Measurements from ENCODE around the gene ATP5F1D. TPM values are rescaled to one million over a fixed set of nuclear protein-coding genes. Genes with fewer than 3 reads are reported as not detected.

The ATP5F1D gene
- total RNA-seq, 2 experiments from 2014 or later, result 161 to 180 TPM

DNA sequence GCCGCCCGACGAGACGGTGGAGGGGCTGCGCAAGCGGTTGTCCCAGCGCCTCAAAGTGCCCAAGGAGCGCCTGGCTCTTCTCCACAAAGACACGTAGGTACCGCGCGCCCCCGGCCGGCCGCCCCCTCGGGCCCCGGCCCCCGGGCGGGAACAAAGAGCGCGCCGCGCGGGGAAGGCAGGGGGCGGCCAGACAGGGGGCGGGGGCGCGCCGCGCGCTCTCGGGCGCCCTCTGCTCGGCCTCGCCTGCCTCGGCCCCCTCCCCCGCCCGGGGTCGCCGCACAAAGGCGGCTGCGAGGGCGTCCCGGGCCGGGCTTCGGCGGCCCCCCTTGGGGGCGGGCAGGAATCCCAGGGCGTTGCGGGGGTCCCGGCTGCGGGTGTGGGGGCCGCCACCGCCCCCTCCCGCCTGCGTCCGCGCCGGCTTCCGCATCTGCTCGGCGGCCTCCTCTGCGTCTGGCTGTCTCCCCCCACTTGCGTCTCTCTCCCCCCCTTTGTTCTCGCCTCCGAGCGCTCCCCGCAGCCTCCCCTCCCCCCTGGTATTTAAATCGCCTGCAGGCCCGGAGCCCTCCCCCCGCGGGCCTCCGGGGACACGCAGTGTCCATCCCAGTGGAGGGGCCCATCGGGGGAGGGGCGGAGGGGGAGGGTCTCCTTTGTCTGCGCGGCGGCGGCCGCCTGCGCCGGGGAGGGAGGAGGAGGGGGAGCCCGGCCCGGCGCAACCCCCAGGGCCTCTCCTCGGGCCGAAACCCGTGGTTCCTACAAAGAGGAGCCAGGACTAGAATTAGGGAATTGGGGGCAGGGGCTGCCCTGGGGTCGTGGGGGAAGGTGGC lies 9.1 kb downstream of the ATP5F1D start:
- peaks cover 34% of the 10 kb centered on the region for H3K36me3 Mint-ChIP-seq (ENCODE audit: low read depth)
- intact Hi-C loops (cut with DNase I, micrococcal nuclease), result no loop called here
- CTCF ChIA-PET, result no interaction called here
- peak overlapping the region; percentile 96 for H3K4me3 Mint-ChIP-seq
- POLR2A ChIA-PET, result interaction anchor here (1.0 to 1.2 kb wide), 3 partner anchors 16 to 18 kb away, joined by 4 read pairs; partner anchors contain the start of gene CIRBP
- ATAC-seq (no peak), DNase-seq (peak; percentile 67)
- peak overlapping the region; percentile 90 for H3K27ac Mint-ChIP-seq
- H3K9me3 Mint-ChIP-seq (ENCODE audit: low read depth), result no peaks in the 10 kb centered on the region
- H3K4me1 Mint-ChIP-seq, result peaks cover 14% of the 10 kb centered on the region
- H3K27me3 Mint-ChIP-seq, result no peaks in the 10 kb centered on the region

DNA sequence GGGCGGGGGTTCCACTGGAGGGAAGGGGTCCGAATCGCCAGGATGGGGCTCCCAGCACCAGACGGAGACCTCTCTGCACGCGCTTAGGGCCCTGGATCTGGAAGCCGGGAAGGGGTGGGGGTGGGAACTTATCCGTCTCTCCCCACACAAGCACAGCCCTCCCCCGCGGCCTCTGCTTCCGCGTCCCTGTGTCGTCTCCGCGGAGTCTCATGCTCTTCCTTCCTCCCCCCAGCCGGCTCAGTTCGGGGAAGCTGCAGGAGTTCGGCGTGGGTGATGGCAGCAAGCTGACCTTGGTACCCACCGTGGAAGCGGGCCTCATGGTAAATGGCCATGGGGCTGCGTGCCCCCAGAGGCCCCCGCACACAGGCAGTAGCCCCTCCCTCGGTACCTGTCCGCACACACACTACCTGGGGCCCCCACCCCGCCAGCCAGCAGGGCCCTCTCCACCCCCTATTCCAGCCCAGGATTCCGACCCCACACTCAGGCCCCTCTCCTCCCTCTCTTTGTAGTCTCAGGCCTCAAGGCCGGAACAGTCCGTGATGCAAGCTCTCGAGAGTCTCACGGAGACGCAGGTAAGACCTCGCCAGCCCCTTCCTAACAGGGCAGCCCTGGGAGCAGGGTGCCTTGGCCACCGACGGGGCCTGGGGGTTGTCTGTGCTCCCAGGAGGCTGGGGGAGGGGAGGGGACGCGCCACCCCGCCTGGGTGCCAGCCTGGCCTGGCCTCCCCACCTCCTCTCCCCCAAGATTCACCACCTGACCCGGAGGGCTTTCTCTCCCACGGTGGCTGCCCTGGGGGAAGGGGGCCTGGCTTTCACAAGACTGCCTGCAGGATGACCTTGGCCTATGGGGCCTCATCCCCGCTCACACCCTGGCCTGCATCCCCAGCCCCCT lies 10.0 kb downstream of the ATP5F1D start:
- DNase-seq (peak; percentile 84), ATAC-seq (peak; percentile 3)
- POLR2A ChIA-PET, result interaction anchor here (0.7 to 1.0 kb wide), 3 partner anchors 15 to 172 kb away, joined by 3 to 4 read pairs (median 4); no protein-coding TSS in a partner anchor
- CTCF ChIA-PET, result interaction anchor here (0.7 kb wide), 1 partner anchor 48 kb away, joined by 3 read pairs; no protein-coding TSS in a partner anchor
- H3K27me3 Mint-ChIP-seq, result no peaks in the 10 kb centered on the region
- H3K4me1 Mint-ChIP-seq, result peaks cover 14% of the 10 kb centered on the region
- intact Hi-C loops (cut with DNase I, micrococcal nuclease), result no loop called here
- H3K9me3 Mint-ChIP-seq (ENCODE audit: low read depth), result no peaks in the 10 kb centered on the region
- H3K27ac Mint-ChIP-seq, result peak overlapping the region; percentile 90
- H3K4me3 Mint-ChIP-seq, result peak overlapping the region; percentile 96
- H3K36me3 Mint-ChIP-seq (ENCODE audit: low read depth), result peaks cover 40% of the 10 kb centered on the region

DNA sequence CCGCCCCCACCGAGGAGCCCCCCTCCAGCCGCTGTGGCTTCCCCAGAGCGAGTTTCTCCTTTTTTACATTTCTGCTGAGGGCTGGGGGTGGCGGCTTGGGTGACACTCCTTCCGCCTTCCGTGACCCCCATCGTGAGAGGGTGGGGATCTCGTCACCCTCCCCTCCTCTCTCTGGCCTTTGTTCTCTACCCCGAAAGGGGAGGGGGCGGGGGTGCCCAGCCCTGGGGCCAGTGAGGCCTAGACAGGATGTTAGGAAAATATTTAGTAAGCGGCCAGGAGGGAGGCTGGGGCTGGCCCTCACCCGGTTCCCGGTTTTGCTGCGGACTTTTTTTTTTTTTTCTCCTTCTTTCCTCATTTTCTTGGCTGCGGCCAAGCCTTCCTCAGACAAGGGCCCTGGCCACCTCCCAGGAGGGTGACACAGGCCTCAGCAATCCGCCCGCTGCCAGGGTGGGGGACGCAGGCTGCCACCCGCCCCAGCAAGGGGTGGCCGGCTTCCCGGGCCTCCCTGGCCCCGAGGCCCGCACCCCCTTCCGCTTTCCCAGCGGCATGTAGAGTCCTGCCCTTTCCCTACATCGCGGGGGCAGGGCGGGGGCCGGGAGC lies 10.8 kb downstream of the ATP5F1D start:
- peaks cover 43% of the 10 kb centered on the region for H3K36me3 Mint-ChIP-seq (ENCODE audit: low read depth)
- H3K9me3 Mint-ChIP-seq (ENCODE audit: low read depth), result no peaks in the 10 kb centered on the region
- peak overlapping the region; percentile 96 for H3K4me3 Mint-ChIP-seq
- peak overlapping the region; percentile 71 for H3K27ac Mint-ChIP-seq
- peaks cover 15% of the 10 kb centered on the region for H3K4me1 Mint-ChIP-seq
- ATAC-seq (peak; percentile 8), DNase-seq (peak; percentile 82)
- CTCF ChIA-PET, result interaction anchor here (1.2 to 1.6 kb wide), 2 partner anchors 9 to 17 kb away, joined by 5 to 8 read pairs; partner anchors contain the start of gene CIRBP
- intact Hi-C loops (cut with DNase I, micrococcal nuclease), result no loop called here
- H3K27me3 Mint-ChIP-seq, result no peaks in the 10 kb centered on the region
- POLR2A ChIA-PET, result interaction anchor here (1.2 to 1.8 kb wide), 3 partner anchors 14 to 23 kb away, joined by 4 to 39 read pairs (median 5); partner anchors contain the start of genes CIRBP and FAM174C

DNA sequence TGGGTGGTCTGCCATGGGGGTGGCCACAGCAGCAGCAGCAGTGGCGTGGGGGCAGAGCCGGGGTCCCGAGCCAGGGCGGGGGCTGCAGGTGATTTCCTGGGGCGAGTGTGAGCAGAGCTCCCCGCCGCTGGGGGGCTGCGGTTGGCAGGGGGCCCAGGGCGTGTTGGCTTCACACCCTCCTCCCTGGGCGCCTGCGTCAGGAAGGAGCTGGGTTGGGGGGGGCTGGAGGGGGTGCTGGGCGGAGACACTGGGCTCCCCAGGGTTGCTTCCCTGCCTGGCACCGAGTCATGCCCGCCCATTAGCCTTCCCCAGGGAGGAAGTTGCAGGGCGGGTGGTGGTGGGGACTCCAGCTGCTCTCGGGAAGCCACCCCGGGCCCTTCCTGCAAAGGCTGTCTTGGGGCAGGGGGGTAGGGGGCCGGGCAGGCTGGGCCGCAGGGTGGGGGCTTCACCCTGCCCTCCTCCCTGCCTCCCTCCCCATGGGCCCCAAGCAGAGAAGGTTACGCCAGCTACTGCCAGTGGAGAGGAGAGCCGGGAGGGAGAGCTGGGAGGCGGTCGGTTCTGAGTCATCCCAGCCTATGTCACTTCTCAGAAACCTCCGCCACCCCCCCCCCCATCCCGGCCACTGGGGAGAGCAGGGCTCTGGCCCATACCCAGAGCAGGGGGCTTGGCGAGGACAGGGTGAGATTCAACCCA lies 11.4 kb downstream of the ATP5F1D start:
- H3K4me3 Mint-ChIP-seq, result peak overlapping the region; percentile 96
- DNase-seq, result peak; percentile 89
- ChIA-PET CTCF (interaction anchor here (0.7 to 2.8 kb wide), 7 partner anchors 8 to 176 kb away, joined by 3 to 18 read pairs (median 5); partner anchors contain the start of gene CIRBP), POLR2A (interaction anchor here (1.2 to 1.8 kb wide), 4 partner anchors 9 to 22 kb away, joined by 4 to 39 read pairs (median 6); partner anchors contain the start of genes CIRBP and FAM174C)
- intact Hi-C loops (cut with DNase I, micrococcal nuclease), result no loop called here
- peak; percentile 45 for ATAC-seq
- H3K36me3 Mint-ChIP-seq (ENCODE audit: low read depth), result peaks cover 50% of the 10 kb centered on the region
- peak overlapping the region; percentile 88 for H3K27ac Mint-ChIP-seq
- peaks cover 21% of the 10 kb centered on the region for H3K4me1 Mint-ChIP-seq
- H3K9me3 Mint-ChIP-seq (ENCODE audit: low read depth), result no peaks in the 10 kb centered on the region
- H3K27me3 Mint-ChIP-seq, result no peaks in the 10 kb centered on the region

DNA sequence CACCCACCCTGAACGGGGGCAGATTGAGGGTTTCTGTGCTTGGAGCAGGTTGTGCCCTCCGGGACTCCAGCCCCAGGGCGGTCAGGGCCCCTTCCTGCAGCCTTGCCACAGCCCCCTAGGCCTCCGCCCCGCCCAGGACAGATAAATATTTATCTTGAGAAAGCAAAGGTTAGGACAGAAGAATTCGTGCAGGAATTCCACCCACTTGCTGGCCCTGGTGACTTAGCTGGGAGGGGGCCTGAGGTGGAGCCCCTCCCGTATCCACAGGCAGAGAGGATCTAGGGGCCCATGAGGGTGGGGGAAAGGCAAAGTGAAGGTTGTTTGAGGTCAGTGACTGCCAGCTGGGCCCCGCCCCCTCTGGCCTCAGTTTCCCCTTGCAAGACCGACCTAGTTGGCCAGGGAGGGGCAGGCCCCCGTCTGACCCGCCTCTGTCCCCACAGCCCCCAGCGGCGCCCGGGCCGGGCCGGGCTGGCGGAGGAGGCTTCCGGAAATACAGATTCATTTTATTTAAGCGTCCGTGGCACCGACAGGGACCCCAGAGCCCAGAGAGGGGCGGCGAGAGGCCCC lies 12.0 kb downstream of the ATP5F1D start:
- H3K9me3 Mint-ChIP-seq (ENCODE audit: low read depth), result no peaks in the 10 kb centered on the region
- ATAC-seq (no peak), DNase-seq (no peak)
- peaks cover 27% of the 10 kb centered on the region for H3K4me1 Mint-ChIP-seq
- H3K27me3 Mint-ChIP-seq, result no peaks in the 10 kb centered on the region
- CTCF ChIA-PET, result interaction anchor here (0.7 to 2.8 kb wide), 7 partner anchors 8 to 177 kb away, joined by 3 to 18 read pairs (median 5); partner anchors contain the start of gene CIRBP
- H3K27ac Mint-ChIP-seq, result peak overlapping the region; percentile 88
- H3K36me3 Mint-ChIP-seq (ENCODE audit: low read depth), result peaks cover 56% of the 10 kb centered on the region
- intact Hi-C loops (cut with DNase I, micrococcal nuclease), result no loop called here
- peak overlapping the region; percentile 96 for H3K4me3 Mint-ChIP-seq
- POLR2A ChIA-PET, result interaction anchor here (1.2 to 1.8 kb wide), 4 partner anchors 9 to 22 kb away, joined by 4 to 39 read pairs (median 6); partner anchors contain the start of genes CIRBP and FAM174C

DNA sequence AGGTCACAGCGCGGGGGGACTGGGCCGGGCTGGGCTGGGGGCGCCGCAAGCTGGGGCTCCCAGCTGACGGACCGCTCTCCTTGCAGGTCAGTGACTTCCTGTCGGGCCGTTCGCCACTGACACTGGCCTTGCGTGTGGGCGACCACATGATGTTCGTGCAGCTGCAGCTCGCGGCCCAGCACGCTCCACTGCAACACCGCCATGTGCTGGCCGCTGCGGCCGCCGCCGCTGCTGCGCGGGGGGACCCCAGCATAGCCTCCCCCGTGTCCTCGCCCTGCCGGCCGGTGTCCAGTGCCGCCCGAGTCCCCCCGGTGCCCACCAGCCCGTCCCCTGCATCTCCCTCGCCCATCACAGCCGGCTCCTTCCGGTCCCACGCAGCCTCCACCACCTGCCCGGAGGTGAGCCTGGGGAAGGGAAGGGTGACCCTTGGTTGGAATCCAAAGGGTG lies 12.6 kb downstream of the ATP5F1D start:
- POLR2A ChIA-PET, result interaction anchor here (1.4 to 1.8 kb wide), 2 partner anchors 10 to 15 kb away, joined by 6 to 39 read pairs; partner anchors contain the start of gene CIRBP
- DNase-seq, result no peak
- intact Hi-C loops (cut with DNase I, micrococcal nuclease), result no loop called here
- Mint-ChIP-seq H3K27ac (peak overlapping the region; percentile 42), H3K4me1 (peaks cover 32% of the 10 kb centered on the region), H3K9me3 (ENCODE audit: low read depth) (no peaks in the 10 kb centered on the region), H3K4me3 (no peak overlapping the region), H3K36me3 (ENCODE audit: low read depth) (peaks cover 61% of the 10 kb centered on the region), H3K27me3 (no peaks in the 10 kb centered on the region)
- CTCF ChIA-PET, result interaction anchor here (0.6 to 2.8 kb wide), 4 partner anchors 8 to 37 kb away, joined by 3 to 18 read pairs (median 4); no protein-coding TSS in a partner anchor
- no peak for ATAC-seq

DNA sequence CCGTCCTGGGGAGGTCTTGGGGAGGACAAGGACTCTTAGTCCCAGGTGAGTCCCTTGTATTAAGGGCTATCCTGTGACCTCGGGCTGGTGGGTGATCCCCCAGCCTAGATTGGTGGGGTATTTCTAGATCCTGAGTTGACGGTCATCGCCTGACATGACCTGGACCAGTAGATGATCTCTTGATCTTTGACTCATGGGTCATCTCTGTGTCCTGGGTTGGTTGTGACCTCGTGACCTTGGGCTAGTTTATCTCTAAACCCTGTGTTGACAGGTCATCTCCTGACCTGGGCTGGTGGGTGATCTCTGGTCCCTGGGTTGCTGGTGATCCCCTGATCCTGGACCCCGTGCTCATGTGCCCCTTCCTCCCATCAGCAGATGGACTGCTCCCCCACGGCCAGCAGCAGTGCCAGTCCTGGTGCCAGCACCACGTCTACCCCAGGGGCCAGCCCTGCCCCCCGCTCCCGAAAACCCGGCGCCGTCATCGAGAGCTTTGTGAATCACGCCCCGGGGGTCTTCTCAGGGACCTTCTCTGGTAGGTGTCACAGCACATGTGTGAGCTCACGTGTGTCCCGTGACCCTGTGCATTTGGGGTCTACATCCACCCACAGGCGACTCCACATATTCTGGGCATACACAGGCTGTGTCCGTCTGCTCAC lies 13.1 kb downstream of the ATP5F1D start:
- ChIA-PET CTCF (interaction anchor here (0.6 to 2.8 kb wide), 3 partner anchors 12 to 135 kb away, joined by 3 to 18 read pairs (median 3); no protein-coding TSS in a partner anchor), POLR2A (interaction anchor here (2.7 kb wide), 1 partner anchor 14 kb away, joined by 7 read pairs; the partner anchor contains the start of gene CIRBP)
- DNase-seq, result no peak
- intact Hi-C loops (cut with DNase I, micrococcal nuclease), result no loop called here
- Mint-ChIP-seq H3K9me3 (ENCODE audit: low read depth) (no peaks in the 10 kb centered on the region), H3K4me1 (peaks cover 36% of the 10 kb centered on the region), H3K4me3 (peak overlapping the region; percentile 15), H3K27me3 (no peaks in the 10 kb centered on the region), H3K27ac (peak overlapping the region; percentile 42), H3K36me3 (ENCODE audit: low read depth) (peaks cover 61% of the 10 kb centered on the region)
- no peak for ATAC-seq

DNA sequence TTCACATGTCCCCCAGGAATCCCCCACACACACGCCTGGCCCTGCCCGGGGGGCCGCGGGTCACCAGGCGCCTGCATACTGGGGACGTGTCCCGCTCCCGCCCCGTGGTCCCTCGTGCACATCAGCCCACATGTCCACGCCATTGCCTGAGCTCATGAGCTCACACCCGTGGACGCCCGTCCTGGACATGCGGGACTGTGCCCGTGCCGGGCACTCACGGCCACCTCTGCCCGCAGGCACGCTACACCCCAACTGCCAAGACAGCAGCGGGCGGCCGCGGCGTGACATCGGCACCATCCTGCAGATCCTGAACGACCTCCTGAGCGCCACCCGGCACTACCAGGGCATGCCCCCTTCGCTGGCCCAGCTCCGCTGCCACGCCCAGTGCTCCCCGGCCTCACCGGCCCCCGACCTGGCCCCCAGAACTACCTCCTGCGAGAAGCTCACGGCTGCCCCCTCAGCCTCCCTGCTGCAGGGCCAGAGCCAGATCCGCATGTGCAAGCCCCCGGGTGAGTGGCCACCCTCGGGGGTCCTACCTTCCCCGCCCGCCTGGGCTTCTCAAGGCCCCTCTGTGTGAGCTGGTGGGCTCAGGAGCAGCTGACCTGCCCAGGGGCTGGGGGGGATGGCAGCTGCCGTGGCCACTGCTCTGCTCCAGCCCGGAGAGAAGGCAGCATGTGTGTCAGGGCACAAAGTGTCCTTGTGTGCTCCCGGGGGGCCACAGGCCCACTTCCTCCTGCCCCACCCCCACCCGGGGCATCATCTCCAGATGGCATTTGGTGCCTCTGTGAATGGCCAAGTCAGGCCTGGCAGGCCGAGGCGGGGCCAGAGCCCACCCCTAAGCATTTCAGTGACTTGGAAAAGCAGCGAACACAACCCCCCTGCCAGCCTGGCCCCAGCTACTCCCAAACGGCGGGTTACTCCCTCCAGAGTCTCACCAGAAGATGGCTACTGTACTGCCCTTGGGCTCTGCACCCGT lies 13.9 kb downstream of the ATP5F1D start:
- no peak for ATAC-seq
- H3K27me3 Mint-ChIP-seq, result no peaks in the 10 kb centered on the region
- no peaks in the 10 kb centered on the region for H3K9me3 Mint-ChIP-seq (ENCODE audit: low read depth)
- peak overlapping the region; percentile 1 for H3K27ac Mint-ChIP-seq
- CTCF ChIA-PET, result interaction anchor here (0.7 to 2.8 kb wide), 5 partner anchors 11 to 153 kb away, joined by 3 to 18 read pairs (median 4); partner anchors contain the start of gene CIRBP
- H3K36me3 Mint-ChIP-seq (ENCODE audit: low read depth), result peaks cover 60% of the 10 kb centered on the region
- H3K4me3 Mint-ChIP-seq, result peak overlapping the region; percentile 15
- DNase-seq, result no peak
- intact Hi-C loops (cut with DNase I, micrococcal nuclease), result no loop called here
- POLR2A ChIA-PET, result interaction anchor here (0.7 to 2.7 kb wide), 2 partner anchors 13 to 174 kb away, joined by 3 to 7 read pairs; partner anchors contain the start of gene CIRBP
- H3K4me1 Mint-ChIP-seq, result peaks cover 40% of the 10 kb centered on the region
